ENCODE measurements around the gene CHST3.

Gene CHST3

DNA sequence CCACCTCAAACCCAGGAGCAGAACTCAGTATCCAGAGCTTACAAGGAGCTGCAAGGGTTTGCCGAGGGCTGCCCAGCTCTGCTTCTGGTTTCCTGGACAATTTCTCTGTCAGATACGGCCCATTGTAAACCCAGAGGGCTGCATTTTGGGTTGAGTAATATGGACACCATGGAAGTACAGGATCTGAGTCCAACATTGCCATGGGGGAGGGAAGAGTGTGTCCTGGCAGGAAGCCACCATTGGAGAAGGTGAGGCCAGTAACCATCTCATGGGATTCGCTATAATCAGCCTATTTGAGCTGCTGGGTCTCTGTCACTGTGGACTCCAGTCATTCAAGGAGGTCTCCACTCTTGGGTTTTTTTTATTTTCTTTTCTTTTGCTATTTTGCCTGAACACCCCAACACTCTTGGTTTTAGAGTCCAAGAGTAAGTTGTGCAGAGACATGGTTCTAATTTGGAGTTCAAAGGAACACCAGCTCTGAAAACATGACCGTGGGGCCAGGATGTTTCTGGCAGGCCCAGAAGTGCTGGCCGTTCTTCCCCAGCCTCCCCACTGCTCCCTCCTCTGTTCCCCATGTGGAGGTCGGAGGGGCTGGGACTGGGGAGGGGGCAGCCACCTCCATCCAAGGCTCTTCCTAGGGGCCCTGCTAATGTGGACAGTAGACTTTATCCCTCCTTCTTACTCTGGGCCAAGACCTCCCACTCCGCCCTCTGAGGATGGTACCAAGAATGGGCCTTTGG lies 46.2 kb downstream of the CHST3 start:
- DNase-seq (ENCODE audit: low read depth, low spot score) = no peak

DNA sequence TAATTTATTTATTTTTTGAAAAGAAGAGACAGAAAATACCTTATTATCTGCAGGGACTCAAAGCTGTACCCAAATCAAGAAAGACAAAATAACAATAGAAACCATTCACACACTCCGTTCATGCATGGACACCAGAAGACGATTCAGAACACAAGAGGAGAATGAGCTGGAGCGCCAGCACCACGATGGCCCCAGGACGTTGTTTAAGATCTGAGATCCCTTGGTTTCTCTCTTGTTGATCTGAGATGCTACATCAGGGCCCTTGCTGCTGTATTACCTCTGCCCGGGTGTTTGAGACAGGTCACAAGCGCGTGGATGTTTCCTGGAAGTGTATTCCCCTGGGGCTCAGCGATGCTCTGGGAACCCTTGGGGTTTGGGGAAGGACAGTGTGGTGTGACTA lies 46.8 kb downstream of the CHST3 start:
- no peak for DNase-seq (ENCODE audit: low read depth, low spot score)

DNA sequence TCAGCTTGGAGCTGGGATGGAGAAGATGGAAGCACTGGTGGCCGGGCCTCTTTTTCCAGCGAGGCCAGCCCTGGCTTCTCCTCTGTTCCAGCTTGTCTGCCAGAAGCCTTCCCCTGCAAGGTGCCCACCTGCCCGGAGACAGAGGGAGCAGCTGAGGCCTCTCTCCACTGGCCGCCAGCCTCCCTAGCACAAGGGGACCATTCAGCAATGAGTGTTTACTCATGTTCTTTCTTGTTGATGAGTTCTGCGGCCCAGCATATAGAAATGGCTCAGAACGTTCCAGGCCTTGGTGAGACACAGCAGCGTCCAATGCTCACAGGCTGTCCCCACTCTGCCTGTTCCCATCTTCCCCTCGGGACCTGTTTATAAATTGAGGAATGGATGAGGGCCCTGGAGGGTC lies 47.3 kb downstream of the CHST3 start:
- DNase-seq (ENCODE audit: low read depth, low spot score) = no peak

DNA sequence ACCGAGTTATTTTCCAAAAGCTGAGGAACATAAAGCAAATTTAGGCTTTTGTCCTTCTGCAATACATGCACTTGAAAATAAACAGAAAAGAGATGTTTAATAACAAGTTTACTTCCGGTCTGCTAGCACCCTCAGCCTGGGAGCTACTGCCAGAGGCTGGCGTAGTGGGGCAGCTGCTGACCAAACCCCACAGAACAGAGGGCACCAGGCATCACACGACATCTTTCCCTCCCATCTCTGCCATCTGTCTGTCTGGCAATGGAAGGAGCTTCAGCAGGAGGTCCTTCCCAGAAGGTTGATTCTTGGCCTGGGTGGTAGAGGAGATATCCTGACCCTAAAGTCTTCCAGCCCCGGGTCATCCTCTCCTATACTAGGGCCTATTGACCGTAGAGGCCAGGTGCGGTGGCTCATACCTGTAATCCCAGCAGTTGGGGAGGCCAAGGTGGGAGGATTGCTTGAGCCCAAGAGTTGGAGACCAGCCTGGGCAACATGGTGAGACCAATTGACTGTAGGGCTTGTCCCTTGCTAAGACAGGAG lies 47.8 kb downstream of the CHST3 start:
- DNase-seq (ENCODE audit: low read depth, low spot score) = no peak

DNA sequence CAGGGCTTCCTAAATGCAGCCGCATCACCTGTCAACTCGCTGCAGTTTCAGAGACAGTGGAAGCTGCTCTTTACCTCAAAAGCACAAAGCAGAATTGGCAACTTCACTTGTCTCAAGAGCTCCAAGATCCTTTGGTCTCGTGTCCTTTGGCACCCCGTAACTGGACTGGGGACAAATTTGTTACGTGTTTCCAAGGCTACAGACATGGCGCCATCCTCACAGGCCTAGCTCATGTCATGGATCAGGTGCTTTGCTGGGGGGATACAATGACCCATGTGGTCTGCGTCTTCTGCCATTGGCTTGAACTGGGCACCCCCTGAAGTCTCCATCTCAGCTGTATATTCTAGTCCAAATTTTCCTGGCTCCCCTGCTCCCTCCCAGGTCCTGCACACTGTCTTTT lies 48.6 kb downstream of the CHST3 start:
- DNase-seq (ENCODE audit: low read depth, low spot score) = no peak

DNA sequence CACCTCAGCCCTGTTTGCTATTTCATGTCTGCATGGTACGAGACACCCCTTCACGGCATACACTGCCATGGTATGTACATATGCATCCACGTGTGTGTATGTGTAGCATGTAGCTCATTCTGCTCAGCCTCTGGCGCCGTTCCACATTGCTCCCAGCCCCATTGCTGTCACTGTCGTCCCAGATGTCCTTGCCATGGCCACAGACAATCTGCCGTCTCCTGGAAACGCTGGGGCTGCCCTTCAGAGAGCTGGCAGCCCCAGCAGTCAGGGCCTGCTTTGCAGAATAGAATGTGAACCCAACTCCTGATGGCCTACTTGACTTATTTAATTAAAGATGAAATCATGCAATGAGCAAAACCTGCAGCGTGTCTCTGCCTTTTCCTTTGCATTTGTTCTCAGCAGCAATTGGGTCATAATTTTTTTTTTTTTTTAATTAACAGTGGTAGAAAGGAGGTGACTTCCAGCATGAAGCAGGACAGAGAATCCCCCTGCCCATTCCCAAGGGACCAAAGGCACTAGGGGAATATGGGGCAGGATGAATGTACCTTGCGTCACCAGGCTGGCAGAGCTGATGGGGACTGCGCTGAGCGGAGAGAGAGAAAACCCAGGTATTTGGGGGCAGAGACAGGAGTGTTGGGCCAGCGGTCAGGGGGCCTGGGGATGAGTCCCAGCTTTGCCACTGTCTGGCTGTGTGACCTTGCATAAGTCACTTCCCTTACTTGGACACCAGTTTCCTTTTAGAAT lies 49.2 kb downstream of the CHST3 start:
- DNase-seq (ENCODE audit: low read depth, low spot score) = no peak

DNA sequence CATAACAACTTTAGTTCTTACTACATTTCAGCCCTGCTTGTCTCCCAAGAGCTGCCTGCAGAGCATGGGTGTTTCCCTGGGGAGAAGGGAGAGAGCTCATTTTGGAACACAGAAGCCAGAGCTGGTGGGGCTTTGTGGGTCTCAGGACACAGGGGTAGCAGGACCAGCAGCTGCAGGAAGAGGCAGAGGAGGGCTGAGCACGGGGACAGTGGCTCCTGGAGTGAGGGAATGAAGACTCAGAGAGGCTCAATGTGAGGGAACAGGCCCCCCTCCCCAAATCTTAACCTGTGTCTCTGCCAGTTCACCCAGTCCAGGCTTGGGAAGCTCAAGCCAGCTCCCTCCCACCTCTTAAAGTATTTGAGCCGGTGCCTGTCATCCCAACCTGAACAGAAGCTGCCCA lies 50.0 kb downstream of the CHST3 start:
- DNase-seq (ENCODE audit: low read depth, low spot score) = no peak

DNA sequence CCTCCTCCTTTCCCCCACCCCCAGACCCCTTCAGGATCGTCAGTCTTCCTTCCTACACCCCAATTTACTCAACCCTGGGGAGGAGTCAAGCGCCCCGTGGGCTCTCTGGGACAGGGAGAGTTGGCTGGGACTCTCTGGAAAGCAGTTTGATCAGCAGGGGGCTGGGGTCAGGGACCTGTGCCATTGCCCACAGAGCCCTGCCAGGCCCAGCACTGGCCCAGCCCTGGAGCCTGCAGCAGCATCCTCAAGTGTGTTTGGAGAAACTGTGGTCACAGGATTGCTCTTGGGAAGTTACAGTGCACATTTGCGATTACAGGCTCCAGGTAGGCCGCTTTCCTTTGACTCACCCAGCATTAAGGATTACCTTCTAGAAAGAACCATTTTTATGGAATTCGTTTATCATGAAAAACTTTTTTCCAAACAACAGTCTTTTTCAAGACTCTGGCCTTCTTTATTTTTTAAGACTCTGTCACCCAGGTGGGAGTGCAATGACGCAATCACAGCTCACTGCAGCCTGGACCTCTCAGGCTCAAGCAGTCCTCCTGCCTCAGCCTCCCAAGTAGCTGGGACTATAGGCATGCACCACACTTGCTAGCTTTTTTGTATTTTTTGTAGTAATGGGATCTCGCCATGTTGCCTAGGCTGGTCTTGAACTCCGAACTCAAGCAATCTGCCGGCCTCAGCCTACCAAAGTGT lies 50.7 kb downstream of the CHST3 start:
- DNase-seq (ENCODE audit: low read depth, low spot score) = no peak

DNA sequence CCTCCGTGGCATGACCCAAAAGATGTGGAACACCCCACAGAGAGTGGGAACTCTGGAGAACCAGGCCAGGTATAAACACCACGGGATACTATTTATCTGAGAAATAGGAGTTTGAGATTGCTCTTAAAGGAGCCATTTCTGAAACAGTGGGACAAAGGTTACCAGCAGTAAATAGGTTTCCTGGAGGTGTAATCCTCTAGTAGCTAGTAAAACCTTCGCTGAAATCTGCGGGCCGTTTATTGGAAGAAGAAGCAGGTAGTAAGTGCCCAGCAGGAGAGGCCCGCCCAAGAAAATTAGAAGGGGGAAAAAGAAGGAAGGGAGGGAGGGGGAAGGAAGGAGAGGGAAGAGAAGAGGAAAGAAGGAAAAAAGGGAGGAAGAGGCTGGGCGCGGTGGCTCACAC lies 51.6 kb downstream of the CHST3 start:
- DNase-seq (ENCODE audit: low read depth, low spot score) = no peak

DNA sequence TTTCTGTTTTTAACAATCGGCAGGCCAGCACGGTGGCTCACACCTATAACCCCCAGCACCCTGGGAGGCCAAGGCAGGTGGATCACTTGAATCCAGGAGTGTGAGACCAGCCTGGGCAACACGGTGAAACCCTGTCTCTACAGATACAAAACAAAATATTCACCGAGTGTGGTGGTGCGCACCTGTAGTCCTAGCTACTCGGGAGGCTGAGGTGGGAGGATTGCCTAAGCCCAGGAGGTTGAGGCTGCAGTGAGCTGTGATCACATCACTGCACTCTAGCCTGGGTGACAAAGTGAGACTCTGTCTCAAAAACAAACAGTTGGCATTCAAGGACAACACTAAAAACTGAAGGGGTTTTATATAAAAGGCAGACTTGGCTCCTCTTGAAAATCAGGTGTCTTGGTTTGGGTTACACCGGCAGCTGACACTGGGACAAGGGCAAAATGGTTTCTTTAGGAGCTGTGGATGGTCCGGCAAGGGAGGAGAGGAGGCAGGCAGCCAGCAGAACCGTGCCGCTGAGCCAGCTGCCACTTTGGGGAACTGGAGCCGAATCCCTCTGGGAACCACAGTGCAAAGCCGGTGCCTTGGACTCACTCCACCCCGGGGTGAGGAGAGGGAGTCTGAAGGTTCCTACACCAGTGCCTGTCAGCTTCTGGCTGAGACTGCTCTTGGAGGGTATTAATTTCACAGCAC lies 52.6 kb downstream of the CHST3 start:
- DNase-seq (ENCODE audit: low read depth, low spot score) = no peak

DNA sequence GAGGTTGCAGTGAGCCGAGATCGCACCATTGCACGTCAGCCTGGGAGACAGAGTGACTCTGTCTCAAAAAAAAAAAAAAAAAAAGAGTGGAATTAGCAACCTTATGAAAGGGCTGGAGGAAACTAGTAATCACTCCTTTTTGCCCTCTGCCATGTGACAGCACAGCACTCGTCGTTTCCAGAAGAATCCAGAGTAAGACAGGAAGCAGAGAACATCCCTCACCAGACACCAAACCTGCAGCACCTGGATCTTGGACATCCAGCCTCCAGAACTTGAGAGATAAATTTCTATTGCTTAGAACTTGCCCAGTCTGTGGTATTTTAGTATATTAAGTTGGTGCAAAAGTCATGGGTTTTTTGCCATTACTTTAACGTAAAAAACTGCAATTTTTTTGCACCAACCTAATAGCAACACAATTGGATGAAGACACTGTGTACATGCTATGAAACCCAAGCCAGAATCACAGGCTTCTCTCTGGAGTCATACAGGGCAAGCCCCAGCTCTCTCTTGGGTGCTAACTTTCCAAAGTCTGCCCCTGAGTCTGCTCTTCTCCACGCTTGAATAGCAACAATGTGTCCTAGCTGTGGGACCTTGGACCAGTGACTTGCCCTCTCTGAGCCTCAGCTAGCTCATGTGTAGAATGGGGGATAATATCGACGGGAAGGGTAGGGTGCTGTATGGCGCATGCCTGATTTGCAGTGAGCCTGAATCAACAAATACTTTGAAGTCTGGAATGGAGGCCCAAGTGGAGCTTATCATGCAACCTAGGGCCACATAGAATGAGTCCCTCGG lies 55.1 kb downstream of the CHST3 start:
- DNase-seq (ENCODE audit: low read depth, low spot score) = no peak

DNA sequence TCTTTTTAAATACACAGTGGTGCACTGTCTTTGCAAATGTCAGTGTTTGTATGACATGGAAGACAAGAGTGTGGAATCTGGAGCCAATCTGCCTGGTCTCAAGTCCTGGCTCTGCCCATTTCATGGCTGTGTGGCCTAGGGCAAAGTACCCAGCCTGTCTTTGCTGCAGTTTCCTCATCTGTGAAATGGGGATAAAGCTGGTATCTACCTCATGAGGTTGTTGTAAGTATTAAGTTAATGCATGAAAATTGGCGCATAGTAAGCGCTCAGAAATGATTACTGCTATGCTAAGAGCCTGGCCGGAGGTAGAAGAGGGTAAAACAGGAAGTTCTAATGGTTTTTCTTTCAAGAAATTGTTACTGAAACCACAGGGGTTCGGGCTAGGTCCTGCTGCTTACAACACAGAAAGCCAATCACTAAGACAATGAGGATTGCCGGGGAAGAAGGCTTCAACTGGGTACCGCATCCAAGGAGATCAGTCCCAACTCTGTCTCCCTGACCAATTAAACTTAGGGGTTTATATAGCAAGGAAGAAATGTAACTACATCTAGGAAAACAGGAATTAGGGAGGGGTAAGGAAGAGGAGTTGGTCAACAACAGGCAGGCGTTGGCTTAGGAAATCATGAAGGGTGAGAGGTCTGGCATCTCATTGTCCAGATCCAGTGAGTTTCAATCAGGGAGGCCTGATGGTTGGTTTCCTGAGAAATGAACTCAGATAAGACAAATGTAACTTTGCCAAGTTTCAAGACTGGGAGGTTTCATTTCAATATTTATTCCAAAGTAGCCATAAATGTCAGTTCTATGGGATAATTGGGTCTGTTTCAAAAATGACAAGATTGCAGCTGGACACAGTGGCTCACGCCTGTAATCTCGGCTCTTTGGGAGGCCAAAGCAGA lies 57.0 kb downstream of the CHST3 start:
- no peak for DNase-seq (ENCODE audit: low read depth, low spot score)

DNA sequence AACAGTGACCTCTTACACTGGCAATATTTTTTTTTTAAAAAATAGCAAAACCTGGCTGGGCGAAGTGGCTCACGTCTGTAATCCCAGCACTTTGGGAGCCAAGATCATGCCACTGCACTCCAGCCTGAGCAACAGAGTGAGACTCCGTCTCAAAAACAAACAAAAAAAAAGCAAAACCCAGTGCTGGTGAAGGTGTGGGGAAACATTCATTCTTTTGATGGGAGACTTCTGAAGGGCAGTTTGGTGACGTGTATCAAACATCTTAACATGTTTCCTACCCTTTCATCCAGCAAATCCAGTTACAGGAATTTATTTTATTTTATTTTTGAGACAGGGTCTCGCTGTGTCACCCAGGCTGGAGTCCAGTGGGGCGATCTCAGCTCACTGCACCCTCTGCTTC lies 58.0 kb downstream of the CHST3 start:
- DNase-seq (ENCODE audit: low read depth, low spot score) = no peak

DNA sequence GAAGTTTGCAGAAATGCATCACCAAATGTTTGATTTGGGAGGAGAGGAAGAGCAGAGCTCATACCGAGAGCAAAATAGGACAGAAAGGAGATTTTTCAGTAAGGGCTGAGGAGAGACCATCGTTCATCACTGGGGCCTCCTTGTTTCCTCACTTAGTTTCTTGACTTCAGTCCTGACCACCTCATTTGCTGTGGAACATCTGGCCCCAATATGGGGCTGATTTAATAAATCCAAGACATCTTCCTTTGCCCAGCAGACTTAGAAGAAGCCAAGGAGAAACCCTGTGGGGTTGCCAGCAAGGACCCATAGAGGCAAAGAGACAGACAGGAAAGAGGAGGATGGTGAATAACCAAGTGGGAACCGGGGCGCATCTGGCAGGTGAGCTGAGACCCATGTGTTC lies 60.4 kb downstream of the CHST3 start:
- DNase-seq (ENCODE audit: low read depth, low spot score) = no peak

DNA sequence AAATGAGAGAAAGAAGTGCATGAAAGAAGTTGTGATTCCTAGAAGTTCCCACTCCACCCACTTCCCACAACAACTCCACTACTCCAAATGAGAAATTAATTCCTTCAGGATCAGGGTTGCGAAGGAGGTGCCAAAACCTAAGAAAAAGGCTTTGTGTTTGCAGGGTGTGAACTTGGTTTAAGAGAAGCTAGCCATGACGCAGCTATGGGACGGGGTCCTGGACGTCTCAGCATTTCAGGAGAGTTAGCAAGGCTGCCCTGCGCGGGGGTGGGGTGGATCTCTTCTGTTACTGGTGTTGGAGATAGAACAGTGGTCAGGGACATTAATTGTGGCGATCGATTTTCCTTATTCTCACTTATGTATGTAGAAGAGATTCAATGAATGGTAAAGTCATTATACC lies 61.2 kb downstream of the CHST3 start:
- DNase-seq (ENCODE audit: low read depth, low spot score) = no peak

DNA sequence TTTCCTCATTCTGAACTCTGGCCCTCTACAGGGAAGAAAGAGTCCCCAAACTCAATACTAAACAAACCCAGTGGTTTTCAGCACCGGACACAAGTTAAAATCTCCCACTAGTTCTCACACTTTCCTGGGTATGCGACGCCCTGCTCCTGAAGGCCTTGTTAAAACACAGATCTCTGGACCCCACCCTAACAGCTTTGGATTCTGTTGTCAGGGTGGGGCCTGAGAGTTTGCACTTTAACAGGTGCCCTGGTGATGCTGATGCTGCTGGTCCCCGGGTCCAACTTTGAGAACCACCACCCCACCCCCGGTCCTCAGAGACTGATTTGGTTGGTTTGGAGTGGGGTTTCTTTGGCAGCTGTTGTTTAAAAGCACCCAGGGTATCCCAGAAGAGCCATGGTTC lies 61.6 kb downstream of the CHST3 start:
- no peak for DNase-seq (ENCODE audit: low read depth, low spot score)

DNA sequence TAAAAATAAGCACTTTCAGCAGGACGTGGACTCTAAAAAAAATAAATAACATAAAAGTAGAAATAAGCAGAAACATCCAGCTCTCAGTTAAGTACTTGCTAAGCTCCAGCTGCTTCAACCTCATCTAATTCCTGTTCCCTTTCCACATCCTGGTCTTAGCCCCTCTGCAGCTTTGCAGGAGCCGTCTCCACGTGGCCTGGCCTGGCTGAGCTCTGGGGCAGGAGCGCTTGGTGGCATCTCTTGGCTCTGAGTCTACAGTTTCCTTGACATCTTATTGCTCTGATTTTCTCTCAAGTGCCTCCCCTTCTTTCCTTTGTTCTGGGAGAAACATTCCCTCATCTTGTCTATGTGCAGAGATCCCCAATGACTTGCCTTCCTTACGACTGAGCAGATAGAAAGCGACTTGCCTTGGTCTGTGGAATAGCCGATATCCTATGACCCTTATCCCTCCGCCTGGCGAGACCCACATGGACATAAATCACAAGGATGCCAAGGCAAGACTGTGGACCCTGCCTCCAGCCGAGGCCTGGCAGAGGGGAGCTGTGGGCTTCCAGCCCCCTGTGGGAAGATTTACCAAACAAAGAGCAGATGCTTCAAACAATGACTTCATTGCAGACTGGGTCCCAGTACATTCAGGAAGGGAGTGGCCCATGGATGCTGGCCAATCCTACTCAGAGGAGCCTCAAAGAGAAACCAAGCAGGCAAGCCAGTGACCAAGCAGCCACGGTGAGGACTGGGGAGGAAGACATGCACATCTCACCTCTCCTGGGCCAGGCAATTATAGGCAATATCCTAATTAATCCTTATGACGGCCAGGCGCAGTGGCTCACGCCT lies 62.3 kb downstream of the CHST3 start:
- no peak for DNase-seq (ENCODE audit: low read depth, low spot score)

DNA sequence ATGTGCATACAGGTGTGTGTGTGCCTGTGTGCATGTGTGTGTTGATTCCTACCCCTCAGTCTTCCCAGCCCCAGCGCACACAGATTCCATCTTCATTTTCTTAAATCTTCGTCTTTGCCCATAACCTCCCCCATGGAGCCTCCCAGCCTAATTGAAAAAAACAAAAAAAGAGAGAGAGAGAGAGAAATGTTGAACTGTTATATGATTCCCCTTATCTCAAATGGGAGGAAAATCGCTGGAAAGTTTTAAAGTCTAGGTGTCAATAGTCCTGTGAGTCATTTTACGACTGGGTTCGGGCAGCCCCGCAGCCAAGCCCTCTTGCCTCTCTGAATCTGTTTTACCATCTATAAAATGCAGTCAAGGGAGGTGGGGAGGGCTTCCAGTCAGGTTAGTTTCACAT lies 63.3 kb downstream of the CHST3 start:
- no peak for DNase-seq (ENCODE audit: low read depth, low spot score)

DNA sequence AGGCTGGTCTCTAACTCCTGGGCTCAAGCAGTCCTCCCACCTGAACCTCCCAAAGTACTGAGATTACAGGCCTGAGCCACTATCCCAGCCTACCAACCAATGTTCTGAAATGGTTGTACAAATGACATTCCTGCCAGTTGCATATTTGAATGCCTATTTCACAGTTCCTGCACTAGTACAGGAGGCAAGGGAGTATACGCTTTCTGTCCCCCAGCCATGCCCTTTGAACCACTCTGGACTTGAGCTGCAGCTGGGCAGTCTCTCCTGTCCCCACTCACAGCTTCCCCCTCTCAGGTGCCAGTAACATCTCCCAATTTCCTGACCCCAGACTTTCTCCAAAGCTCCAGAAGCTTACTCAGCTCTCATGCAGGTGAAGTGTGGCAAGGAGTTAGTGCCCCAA lies 65.2 kb downstream of the CHST3 start:
- no peak for DNase-seq (ENCODE audit: low read depth, low spot score)
